ENCODE results near the gene LCE2B.
"Not testable (repeated sequence)": the region's sequence is repeated elsewhere in the genome, so short reads cannot be mapped to it uniquely, and the experiment has no call there.

LCE2B gene

GRCh38 chr1:152657677-152658076 is 28.2 kb upstream of the LCE2B start:
- no peak for TF ChIP-seq CTCF (conservative IDR thresholded peaks at IDR 0.05; ENCODE audit: control insufficient read depth, insufficient read depth, low read depth, low read length)
- H3K4me3 ChIP-seq (ENCODE audit: control insufficient read depth, low read depth, low read length) = no peak overlapping the region
- DNase-seq (ENCODE audit: low read depth) = no peak

- H3K4me3 ChIP-seq (ENCODE audit: control insufficient read depth, low read depth, low read length) = no peak overlapping the region
- DNase-seq (ENCODE audit: low read depth) = no peak
- no peak for TF ChIP-seq CTCF (conservative IDR thresholded peaks at IDR 0.05; ENCODE audit: control insufficient read depth, insufficient read depth, low read depth, low read length)
Observed at GRCh38 chr1:152658649-152659048, 27.3 kb upstream of the LCE2B start.

GRCh38 chr1:152663098-152663497 is 22.8 kb upstream of the LCE2B start, which contains the start of gene LCE2D:
Gene LCE2D, plus strand, starts transcription at chr1:152663380. Its CDS starts 726 bp downstream, at chr1:152664106.
- TF ChIP-seq CTCF (conservative IDR thresholded peaks at IDR 0.05; ENCODE audit: control insufficient read depth, insufficient read depth, low read depth, low read length) = no peak
- no peak within 1 kb of the TSS for H3K4me3 ChIP-seq (ENCODE audit: control insufficient read depth, low read depth, low read length)
- DNase-seq (ENCODE audit: low read depth) = no peak

GRCh38 chr1:152666171-152666570 is 19.8 kb upstream of the LCE2B start:
- DNase-seq (ENCODE audit: low read depth); H3K4me3 ChIP-seq (ENCODE audit: control insufficient read depth, low read depth, low read length): not testable (repeated sequence)

GRCh38 chr1:152667648-152668047 is 18.3 kb upstream of the LCE2B start:
- DNase-seq (ENCODE audit: low read depth) = no peak
- TF ChIP-seq CTCF (conservative IDR thresholded peaks at IDR 0.05; ENCODE audit: control insufficient read depth, insufficient read depth, low read depth, low read length) = no peak

GRCh38 chr1:152673016-152673415 is 12.9 kb upstream of the LCE2B start:
- no peak for TF ChIP-seq CTCF (conservative IDR thresholded peaks at IDR 0.05; ENCODE audit: control insufficient read depth, insufficient read depth, low read depth, low read length)
- no peak overlapping the region for H3K4me3 ChIP-seq (ENCODE audit: control insufficient read depth, low read depth, low read length)
- peak; percentile 16 for DNase-seq (ENCODE audit: low read depth)

More at GRCh38 chr1:152667648-152668047, 18.3 kb upstream of the LCE2B start:
- H3K4me3 ChIP-seq (ENCODE audit: control insufficient read depth, low read depth, low read length) = no peak overlapping the region

GRCh38 chr1:152674983-152675382 is 10.9 kb upstream of the LCE2B start, which contains the start of gene LCE2C:
Gene LCE2C, plus strand, starts transcription at chr1:152675279. Its CDS starts 737 bp downstream, at chr1:152676016.
- not testable (repeated sequence) for H3K4me3 ChIP-seq (ENCODE audit: control insufficient read depth, low read depth, low read length); DNase-seq (ENCODE audit: low read depth)

- no peak for TF ChIP-seq CTCF (conservative IDR thresholded peaks at IDR 0.05; ENCODE audit: control insufficient read depth, insufficient read depth, low read depth, low read length)
- DNase-seq (ENCODE audit: low read depth) = no peak
Observed at GRCh38 chr1:152679459-152679858, 6.5 kb upstream of the LCE2B start.

More at GRCh38 chr1:152679459-152679858, 6.5 kb upstream of the LCE2B start:
- no peak overlapping the region for H3K4me3 ChIP-seq (ENCODE audit: control insufficient read depth, low read depth, low read length)
